ENCODE data around the gene CXCL11. TPM values are rescaled to one million over a fixed set of nuclear protein-coding genes. Genes with fewer than 3 reads are reported as not detected.

CXCL11 gene
- total and polyA plus RNA-seq, 9 of the 15 experiments (the other 6 are each of a cell fraction or from before 2014, with no cell fraction given) = 2.1 to 9.1 (median 4.5) TPM

GRCh38 chr4:76029300-76029699, 6.6 kb downstream of the CXCL11 start:
- ATAC-seq (no peak), FAIRE-seq (no peak), DNase-seq (ENCODE audit: extremely low read depth in 1 of 4, low spot score in 3 of 4) (no peak)
- Histone ChIP-seq H3K36me3 (ENCODE audit: control insufficient read depth, insufficient read depth, low read length) (no peaks in the 10 kb centered on the region), H4K20me1 (replicated peaks; ENCODE audit: control insufficient read depth, insufficient read depth, low read length) (no peaks in the 10 kb centered on the region), H3K4me1 (replicated peaks in 1 of 2; ENCODE audit: control insufficient read depth in 2 of 2, insufficient read depth in 2 of 2, low read length in 2 of 2) (no peaks in the 10 kb centered on the region), H3K9ac (ENCODE audit: insufficient read depth in 1 of 2, low read depth in 2 of 2, low read length in 2 of 2) (no peak overlapping the region), H3K9me3 (replicated peaks; ENCODE audit: control insufficient read depth, insufficient read depth, low read depth, low read length) (no peaks in the 10 kb centered on the region), H3K4me3 (no peak overlapping the region), H3K79me2 (ENCODE audit: control insufficient read depth, insufficient read depth, low read length) (no peaks in the 10 kb centered on the region), H3K27me3 (ENCODE audit: control insufficient read depth in 2 of 2, insufficient read depth in 2 of 2, low read length in 2 of 2) (no peaks in the 10 kb centered on the region; a peak in 2 of 5 replicates), H3K9me1 (ENCODE audit: control insufficient read depth, insufficient read depth, low read length) (no peaks in the 10 kb centered on the region), H3K27ac (ENCODE audit: extremely low read depth, low read depth, low read length) (no peak overlapping the region), H2AFZ (ENCODE audit: low read depth, low read length) (no peak overlapping the region), H3K4me2 (ENCODE audit: insufficient read depth, low read length) (no peak overlapping the region)
- TF ChIP-seq HEY1 (CRISPR knock-in tag; IDR thresholded peaks at IDR 0.05; ENCODE audit: borderline replicate concordance) (no peak), MAFG (tag; conservative IDR thresholded peaks at IDR 0.05) (0 out of 2 replicates have a peak, but pooled peaks have one; percentile 12)
- POLR2A ChIA-PET = no interaction called here
- intact Hi-C loops (cut with micrococcal nuclease) (no loop called here), in situ Hi-C loops (cut with MboI) (no loop called here)
- no TSS peak for BruUV-seq (replicated peaks)
- WGBS (ENCODE audit: insufficient coverage, low coverage, missing lambda C conversion rate) = 6% methylated on average over 2 of the region's 2 CpGs
- CTCF ChIA-PET (ENCODE audit: low intra/inter-chr PET ratio) = no interaction called here

DNA sequence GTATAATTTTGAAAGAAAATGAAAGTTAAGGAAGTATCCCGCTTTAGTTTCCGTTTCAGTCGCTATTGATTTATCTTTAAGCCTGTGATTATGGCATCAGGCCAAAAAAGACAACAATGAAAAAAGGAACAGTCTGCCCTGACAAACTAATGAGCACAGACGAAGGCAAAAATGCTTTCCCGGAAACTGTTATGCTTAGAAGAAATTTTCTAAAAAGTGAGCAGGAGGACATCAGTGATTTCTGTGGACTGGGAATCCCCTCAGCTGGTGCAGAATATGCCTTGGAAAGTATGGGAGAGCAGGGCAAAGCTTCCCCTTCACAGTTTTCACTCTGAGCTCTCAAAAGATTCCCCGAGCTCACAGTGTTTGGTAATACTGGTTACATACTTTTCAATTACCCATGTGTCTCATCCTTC, 7.5 kb downstream of the CXCL11 start:
- intact Hi-C loops (cut with micrococcal nuclease) = no loop called here
- Histone ChIP-seq H3K9me3 (replicated peaks; ENCODE audit: control insufficient read depth, insufficient read depth, low read depth, low read length) (no peaks in the 10 kb centered on the region), H3K4me2 (ENCODE audit: insufficient read depth, low read length) (no peak overlapping the region), H3K4me1 (replicated peaks in 1 of 2; ENCODE audit: control insufficient read depth in 2 of 2, insufficient read depth in 2 of 2, low read length in 2 of 2) (no peaks in the 10 kb centered on the region; a peak in 1 of 5 replicates), H3K4me3 (no peak overlapping the region), H3K9me1 (ENCODE audit: control insufficient read depth, insufficient read depth, low read length) (no peaks in the 10 kb centered on the region), H3K79me2 (ENCODE audit: control insufficient read depth, insufficient read depth, low read length) (no peaks in the 10 kb centered on the region), H2AFZ (ENCODE audit: low read depth, low read length) (peak overlapping the region; percentile 55), H3K9ac (ENCODE audit: insufficient read depth in 1 of 2, low read depth in 2 of 2, low read length in 2 of 2) (no peak overlapping the region), H4K20me1 (replicated peaks; ENCODE audit: control insufficient read depth, insufficient read depth, low read length) (no peaks in the 10 kb centered on the region), H3K36me3 (ENCODE audit: control insufficient read depth, insufficient read depth, low read length) (no peaks in the 10 kb centered on the region), H3K27me3 (ENCODE audit: control insufficient read depth in 2 of 2, insufficient read depth in 2 of 2, low read length in 2 of 2) (peaks cover 0 to under 1% of the 10 kb centered on the region in 2 experiments; a peak in 1 of 5 replicates), H3K27ac (ENCODE audit: extremely low read depth, low read depth, low read length) (no peak overlapping the region)
- ChIA-PET POLR2A (interaction anchor here (0.9 kb wide), 1 partner anchor 9 kb away, joined by 3 read pairs; no protein-coding TSS in a partner anchor), CTCF (ENCODE audit: low intra/inter-chr PET ratio) (no interaction called here)
- in situ Hi-C loops (cut with MboI) = no loop called here
- no peak for DNase-seq (ENCODE audit: extremely low read depth in 1 of 4, low spot score in 3 of 4)
- no peak for ATAC-seq
- WGBS (ENCODE audit: insufficient coverage, low coverage, missing lambda C conversion rate) = 4% methylated on average over 6 of the region's 6 CpGs
- no TSS peak for BruUV-seq (replicated peaks)
- FAIRE-seq = no peak
- TF ChIP-seq TBL1XR1 (IDR thresholded peaks at IDR 0.05; ENCODE audit: low read length in 2 of 2) (no peak), NFIX (CRISPR knock-in tag; IDR thresholded peaks at IDR 0.05; ENCODE audit: low read depth) (peak; percentile 59), KLF13 (tag; IDR thresholded peaks at IDR 0.05; ENCODE audit: borderline replicate concordance, low read depth) (no peak), ZNF436 (CRISPR knock-in tag; IDR thresholded peaks at IDR 0.05) (no peak), CHCHD3 (CRISPR knock-in tag; IDR thresholded peaks at IDR 0.05) (no peak), TAL1 (IDR thresholded peaks at IDR 0.05) (no peak), BCL6 (CRISPR knock-in tag; IDR thresholded peaks at IDR 0.05) (no peak), CBX3 (IDR thresholded peaks at IDR 0.05; ENCODE audit: borderline replicate concordance in 1 of 2, low read length in 2 of 2) (no peak), SMARCE1 (IDR thresholded peaks at IDR 0.05) (no peak), PRMT5 (CRISPR knock-in tag; IDR thresholded peaks at IDR 0.05) (no peak), ZNF277 (CRISPR knock-in tag; IDR thresholded peaks at IDR 0.05; ENCODE audit: borderline replicate concordance) (no peak), ARID1B (IDR thresholded peaks at IDR 0.05) (no peak), NCOA4 (IDR thresholded peaks at IDR 0.05; ENCODE audit: partially characterized antibody) (no peak), ELK1 (CRISPR knock-in tag; IDR thresholded peaks at IDR 0.05) (no peak), KHSRP (IDR thresholded peaks at IDR 0.05) (no peak)
